HepG2 (cell line): ENCODE data around the gene ZNF414. TPM values are rescaled to one million over a fixed set of nuclear protein-coding genes. Genes with fewer than 3 reads are reported as not detected.

Experiments used
- AKAP8 ChIP-seq: sonication (generic); formaldehyde crosslinking; IDR thresholded peaks from 2 replicates; pipeline ENCODE4 v1.5.1; 2020; ENCODE audit warnings: mild to moderate bottlenecking, missing genetic modification reagents
- CEBPB ChIP-seq: IDR thresholded peaks from 2 replicates; pipeline ENCODE4 v1.6.1; 2011; ENCODE audit warnings: low read depth, low read length, improper control_type of control experiment, borderline replicate concordance
- KLF11 ChIP-seq: IDR thresholded peaks from 2 replicates; pipeline ENCODE4 v1.6.1; 2016; ENCODE audit warnings: missing compliant biosample characterization
- KLF12 ChIP-seq: sonication (generic); formaldehyde crosslinking; IDR thresholded peaks from 2 replicates; pipeline ENCODE4 v1.4.0; 2020; ENCODE audit warnings: missing genetic modification reagents, borderline replicate concordance
- KLF6 ChIP-seq: IDR thresholded peaks from 2 replicates; pipeline ENCODE4 v1.8.0; 2016; ENCODE audit warnings: missing biosample characterization, missing genetic modification reagents
- POLR2G ChIP-seq: fragments of 200-400 bp; formaldehyde crosslinking; IDR thresholded peaks from 2 replicates; pipeline ENCODE4 v1.6.1; 2018; ENCODE audit warnings: mild to moderate bottlenecking, low read depth, low read length, moderate library complexity
- SIN3A ChIP-seq: IDR thresholded peaks from 2 replicates; pipeline ENCODE4 v1.6.1; 2011; ENCODE audit warnings: low read depth, mild to moderate bottlenecking, control low read depth, low read length, borderline replicate concordance
- SMAD3 ChIP-seq: sonication (generic); formaldehyde crosslinking; IDR thresholded peaks from 2 replicates; pipeline ENCODE4 v1.4.0; 2020; ENCODE audit warnings: missing genetic modification reagents
- SNAPC2 ChIP-seq: sonication (generic); formaldehyde crosslinking; IDR thresholded peaks from 2 replicates; pipeline ENCODE4 v1.8.1; 2022; ENCODE audit warnings: mild to moderate bottlenecking, missing genetic modification reagents
- THAP11 ChIP-seq: IDR thresholded peaks from 2 replicates; pipeline ENCODE4 v1.6.1; 2016; ENCODE audit warnings: missing biosample characterization, missing genetic modification reagents
- WIZ ChIP-seq: sonication (generic); formaldehyde crosslinking; IDR thresholded peaks from 2 replicates; pipeline ENCODE4 v1.5.1; 2020; ENCODE audit warnings: mild to moderate bottlenecking, missing genetic modification reagents
- ZNF7 ChIP-seq: IDR thresholded peaks from 2 replicates; pipeline ENCODE4 v1.6.1; 2016; ENCODE audit warnings: missing biosample characterization, missing genetic modification reagents
- ZNF737 ChIP-seq: sonication (generic); formaldehyde crosslinking; IDR thresholded peaks from 2 replicates; pipeline ENCODE4 v1.5.0; 2020; ENCODE audit warnings: missing genetic modification reagents, mild to moderate bottlenecking, borderline replicate concordance
- ZNF776 ChIP-seq: sonication (generic); formaldehyde crosslinking; IDR thresholded peaks from 2 replicates; pipeline ENCODE4 v1.4.0; 2020; ENCODE audit warnings: mild to moderate bottlenecking, missing genetic modification reagents
- ZNF790 ChIP-seq: sonication (generic); formaldehyde crosslinking; IDR thresholded peaks from 2 replicates; pipeline ENCODE4 v1.8.0; 2022; ENCODE audit warnings: missing genetic modification reagents, mild to moderate bottlenecking, borderline replicate concordance
- ZNF850 ChIP-seq: sonication (generic); formaldehyde crosslinking; conservative IDR thresholded peaks from 2 replicates; pipeline ENCODE4 v1.9.0; 2021; ENCODE audit warnings: mild to moderate bottlenecking, missing genetic modification reagents
- ZSCAN29 ChIP-seq: sonication (generic); formaldehyde crosslinking; conservative IDR thresholded peaks from 2 replicates; pipeline ENCODE4 v1.4.0; 2020; ENCODE audit warnings: mild to moderate bottlenecking, missing genetic modification reagents
- polyA plus RNA-seq, 8 experiments: library from polyadenylated mRNA; depleted of rRNA in 3 of 8; stranded (reverse) in 7 of 8; unstranded in 1 of 8; fragments of >200 nt; fragmentation: Illumina TruSeq in 4 of 8; extraction: Trizol in 4 of 8; gene quantifications; 2 replicates each; pipeline versions ENCODE4 v1.2.1 to v1.2.3, GENCODE V29; 2011 to 2016; ENCODE audit warnings: low read depth in 4 of 8, missing spikeins in 1 of 8, mixed read lengths in 1 of 8; ENCODE audit not compliant: insufficient read depth in 1 of 8
- total RNA-seq, 5 experiments: library from RNA; depleted of rRNA; stranded (reverse); fragments of >200 nt; fragmentation: Illumina TruSeq; extraction: Trizol; gene quantifications; 2 replicates each; pipeline ENCODE4 v1.2.3, GENCODE V29; 2016; ENCODE audit warnings: low read depth in 1 of 5
- TF ChIP-seq, protein P1 (sequence below): sonication (generic); formaldehyde crosslinking; conservative IDR thresholded peaks from 2 replicates; pipeline ENCODE4 v1.4.0; 2020; ENCODE audit warnings: mild to moderate bottlenecking, missing genetic modification reagents, moderate library complexity
- TF ChIP-seq, protein P2 (sequence below): sonication (generic); formaldehyde crosslinking; IDR thresholded peaks from 2 replicates; pipeline ENCODE4 v1.4.0; 2020; ENCODE audit warnings: missing genetic modification reagents
- TF ChIP-seq, protein P3 (sequence below), 2 experiments: sonication (generic) in 1 of 2; formaldehyde crosslinking in 1 of 2; IDR thresholded peaks; 2 replicates each; pipeline versions ENCODE4 v1.5.1 to v1.6.1; 2011 to 2020; ENCODE audit warnings: borderline replicate concordance in 1 of 2, low read depth in 1 of 2, low read length in 1 of 2, mild to moderate bottlenecking in 1 of 2, missing genetic modification reagents in 1 of 2, moderate library complexity in 1 of 2
- TF ChIP-seq, protein P4 (sequence below): sonication (generic); formaldehyde crosslinking; IDR thresholded peaks from 2 replicates; pipeline ENCODE4 v1.8.0; 2023; ENCODE audit warnings: mild to moderate bottlenecking, missing genetic modification reagents

ZNF414 gene
- total and polyA plus RNA-seq, 2 of the 13 experiments (the other 11 are each of a cell fraction or from before 2014, with no cell fraction given) = 2.5 to 4.0 TPM

DNA sequence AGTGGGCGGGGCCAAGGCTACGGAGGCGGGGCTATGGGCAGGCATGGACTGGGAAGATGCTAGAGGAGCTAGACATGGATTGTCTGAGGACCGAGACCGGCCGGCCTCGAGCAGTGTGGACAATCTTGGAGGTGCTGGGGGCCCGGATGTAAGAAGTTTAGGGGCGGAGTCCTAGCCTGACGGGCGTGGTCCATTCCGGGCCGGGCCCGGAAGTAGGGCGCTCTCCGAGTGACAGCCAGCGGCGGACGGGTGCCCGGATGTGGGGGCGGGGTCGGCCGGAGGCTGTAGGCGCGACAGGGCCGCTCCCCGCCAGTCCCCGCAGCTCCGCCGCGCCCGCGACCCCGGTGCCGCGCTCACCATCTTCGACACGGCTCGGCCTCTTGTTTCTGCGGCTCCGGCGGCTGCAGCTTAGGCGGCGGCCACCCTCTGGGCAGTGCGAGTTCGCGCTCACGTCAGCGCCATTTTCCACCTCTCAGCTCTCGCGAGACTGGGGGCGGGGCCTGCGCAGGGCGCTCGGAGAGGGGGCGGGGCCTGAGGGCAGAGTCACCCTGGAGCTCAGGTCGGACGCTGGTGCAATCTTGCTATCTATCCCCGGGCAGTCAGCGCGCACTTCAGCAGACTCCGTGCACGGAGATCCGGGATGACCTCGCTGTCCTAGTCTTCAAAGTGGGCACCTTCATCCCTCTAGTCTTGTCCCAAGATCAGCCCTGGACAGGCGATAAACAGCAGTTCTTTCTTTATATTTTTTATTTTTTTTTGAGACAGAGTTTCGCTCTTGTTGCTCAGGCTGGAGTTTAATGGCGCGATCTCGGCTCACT is at the start of gene ZNF414 (continued):
- TF ChIP-seq POLR2G (peak; percentile 88), SIN3A (peak; percentile 64; the same call in 1 of the 2 replicates), ZNF790 (CRISPR knock-in tag) (no peak), KLF6 (no peak), ZNF7 (CRISPR knock-in tag) (no peak), AKAP8 (CRISPR knock-in tag) (peak; percentile 76; the same call in 1 of the 2 replicates), THAP11 (peak; percentile 84), SMAD3 (CRISPR knock-in tag) (no peak), WIZ (0 out of 2 replicates have a peak, but pooled peaks have one; percentile 43), CEBPB (peak; percentile 67; the same call in 1 of the 2 replicates), KLF12 (peak; percentile 99), SNAPC2 (CRISPR knock-in tag) (no peak), ZNF737 (CRISPR knock-in tag) (no peak), KLF11 (CRISPR knock-in tag) (no peak), ZNF776 (CRISPR knock-in tag) (peak; percentile 67; the same call in 1 of the 2 replicates), ZSCAN29 (no peak), ZNF850 (no peak; the same call in 1 of the 2 replicates)
- TF ChIP-seq, protein P1, sequence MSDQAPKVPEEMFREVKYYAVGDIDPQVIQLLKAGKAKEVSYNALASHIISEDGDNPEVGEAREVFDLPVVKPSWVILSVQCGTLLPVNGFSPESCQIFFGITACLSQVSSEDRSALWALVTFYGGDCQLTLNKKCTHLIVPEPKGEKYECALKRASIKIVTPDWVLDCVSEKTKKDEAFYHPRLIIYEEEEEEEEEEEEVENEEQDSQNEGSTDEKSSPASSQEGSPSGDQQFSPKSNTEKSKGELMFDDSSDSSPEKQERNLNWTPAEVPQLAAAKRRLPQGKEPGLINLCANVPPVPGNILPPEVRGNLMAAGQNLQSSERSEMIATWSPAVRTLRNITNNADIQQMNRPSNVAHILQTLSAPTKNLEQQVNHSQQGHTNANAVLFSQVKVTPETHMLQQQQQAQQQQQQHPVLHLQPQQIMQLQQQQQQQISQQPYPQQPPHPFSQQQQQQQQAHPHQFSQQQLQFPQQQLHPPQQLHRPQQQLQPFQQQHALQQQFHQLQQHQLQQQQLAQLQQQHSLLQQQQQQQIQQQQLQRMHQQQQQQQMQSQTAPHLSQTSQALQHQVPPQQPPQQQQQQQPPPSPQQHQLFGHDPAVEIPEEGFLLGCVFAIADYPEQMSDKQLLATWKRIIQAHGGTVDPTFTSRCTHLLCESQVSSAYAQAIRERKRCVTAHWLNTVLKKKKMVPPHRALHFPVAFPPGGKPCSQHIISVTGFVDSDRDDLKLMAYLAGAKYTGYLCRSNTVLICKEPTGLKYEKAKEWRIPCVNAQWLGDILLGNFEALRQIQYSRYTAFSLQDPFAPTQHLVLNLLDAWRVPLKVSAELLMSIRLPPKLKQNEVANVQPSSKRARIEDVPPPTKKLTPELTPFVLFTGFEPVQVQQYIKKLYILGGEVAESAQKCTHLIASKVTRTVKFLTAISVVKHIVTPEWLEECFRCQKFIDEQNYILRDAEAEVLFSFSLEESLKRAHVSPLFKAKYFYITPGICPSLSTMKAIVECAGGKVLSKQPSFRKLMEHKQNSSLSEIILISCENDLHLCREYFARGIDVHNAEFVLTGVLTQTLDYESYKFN (CRISPR knock-in tag) = peak; percentile 49; the same call in 1 of the 2 replicates
- TF ChIP-seq, protein P2, sequence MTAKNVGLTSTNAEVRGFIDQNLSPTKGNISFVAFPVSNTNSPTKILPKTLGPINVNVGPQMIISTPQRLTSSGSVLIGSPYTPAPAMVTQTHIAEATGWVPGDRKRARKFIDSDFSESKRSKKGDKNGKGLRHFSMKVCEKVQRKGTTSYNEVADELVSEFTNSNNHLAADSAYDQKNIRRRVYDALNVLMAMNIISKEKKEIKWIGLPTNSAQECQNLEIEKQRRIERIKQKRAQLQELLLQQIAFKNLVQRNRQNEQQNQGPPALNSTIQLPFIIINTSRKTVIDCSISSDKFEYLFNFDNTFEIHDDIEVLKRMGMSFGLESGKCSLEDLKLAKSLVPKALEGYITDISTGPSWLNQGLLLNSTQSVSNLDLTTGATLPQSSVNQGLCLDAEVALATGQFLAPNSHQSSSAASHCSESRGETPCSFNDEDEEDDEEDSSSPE (CRISPR knock-in tag) = peak; percentile 27
- TF ChIP-seq, protein P3, sequence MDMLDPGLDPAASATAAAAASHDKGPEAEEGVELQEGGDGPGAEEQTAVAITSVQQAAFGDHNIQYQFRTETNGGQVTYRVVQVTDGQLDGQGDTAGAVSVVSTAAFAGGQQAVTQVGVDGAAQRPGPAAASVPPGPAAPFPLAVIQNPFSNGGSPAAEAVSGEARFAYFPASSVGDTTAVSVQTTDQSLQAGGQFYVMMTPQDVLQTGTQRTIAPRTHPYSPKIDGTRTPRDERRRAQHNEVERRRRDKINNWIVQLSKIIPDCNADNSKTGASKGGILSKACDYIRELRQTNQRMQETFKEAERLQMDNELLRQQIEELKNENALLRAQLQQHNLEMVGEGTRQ (IDR thresholded peaks at IDR 0.05; ENCODE audit: low read depth, low read length) = no peak
- TF ChIP-seq, protein P3 (CRISPR knock-in tag; IDR thresholded peaks at IDR 0.05; ENCODE audit: borderline replicate concordance) = no peak
- TF ChIP-seq, protein P4, sequence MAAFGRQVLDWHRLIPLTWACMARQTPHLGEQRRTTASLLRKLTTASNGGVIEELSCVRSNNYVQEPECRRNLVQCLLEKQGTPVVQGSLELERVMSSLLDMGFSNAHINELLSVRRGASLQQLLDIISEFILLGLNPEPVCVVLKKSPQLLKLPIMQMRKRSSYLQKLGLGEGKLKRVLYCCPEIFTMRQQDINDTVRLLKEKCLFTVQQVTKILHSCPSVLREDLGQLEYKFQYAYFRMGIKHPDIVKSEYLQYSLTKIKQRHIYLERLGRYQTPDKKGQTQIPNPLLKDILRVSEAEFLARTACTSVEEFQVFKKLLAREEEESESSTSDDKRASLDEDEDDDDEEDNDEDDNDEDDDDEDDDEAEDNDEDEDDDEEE (CRISPR knock-in tag) = peak; percentile 62; the same call in 1 of the 2 replicates
